ENCODE measurements around the gene PRSS36. TPM values are rescaled to one million over a fixed set of nuclear protein-coding genes. Genes with fewer than 3 reads are reported as not detected.
A peak's percentile ranks its signal among the peaks of the same experiment; 100 is the strongest.

The PRSS36 gene
- total and polyA plus RNA-seq, 2 of the 4 experiments (the other 2 are of a cell fraction): 0.18 to 0.55 TPM

DNA sequence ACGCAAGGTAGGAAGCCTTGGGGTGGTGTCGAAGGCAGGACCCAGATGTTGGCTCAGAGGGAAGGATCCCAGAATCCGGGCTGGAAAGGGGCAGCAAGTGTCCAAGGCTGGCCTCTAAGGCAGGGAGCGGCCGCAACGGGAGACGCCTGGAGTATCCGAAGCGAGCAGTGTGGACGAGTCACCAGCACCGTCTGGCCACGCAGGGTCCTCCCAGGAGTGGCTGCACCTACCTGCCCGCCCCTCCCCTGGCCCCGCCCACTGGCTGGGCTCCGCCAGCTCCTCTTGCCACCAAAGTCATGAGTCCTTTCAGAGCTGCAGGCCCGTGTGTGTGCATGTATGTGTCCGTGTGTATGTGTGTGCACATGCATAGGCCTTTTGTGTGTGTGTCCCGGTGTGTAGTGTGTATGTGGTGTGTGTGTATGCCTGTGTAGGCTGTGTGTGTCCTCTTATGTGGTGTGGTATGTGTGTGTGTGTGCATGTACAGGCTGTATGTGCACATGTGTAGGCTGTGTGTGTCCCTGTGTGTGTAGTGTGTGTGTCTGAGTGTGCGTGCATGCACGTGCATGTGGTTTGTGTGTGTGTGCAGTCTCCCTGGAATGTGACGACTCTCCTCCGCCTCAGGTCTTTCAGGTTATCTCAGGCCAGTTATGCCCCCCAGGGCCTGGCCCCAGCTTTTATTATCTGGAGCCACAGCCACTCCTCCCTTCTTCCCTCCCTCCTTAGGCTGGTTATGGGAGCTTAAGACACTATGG is 14.2 kb downstream of the PRSS36 start, which contains the start of gene PRSS8:
Gene PRSS8, minus strand, starts transcription at position 193 of the 752 bp plus-strand sequence. CDS start 229 bp downstream, outside the sequence.
- Histone ChIP-seq H2AK9ac (replicated peaks; ENCODE audit: low read depth, low read length, poor library complexity) (peak within 1 kb of the TSS; percentile 42), H3K27ac (ENCODE audit: insufficient read depth, low read length) (no peak within 1 kb of the TSS), H4K8ac (ENCODE audit: low read depth in 2 of 2, low read length in 2 of 2) (no peak within 1 kb of the TSS), H4K5ac (ENCODE audit: low read depth, low read length) (no peak within 1 kb of the TSS), H4K91ac (ENCODE audit: insufficient read depth, low read depth, low read length) (no peak within 1 kb of the TSS), H2BK5ac (ENCODE audit: low read depth, low read length, poor library complexity, severe bottlenecking) (no peak within 1 kb of the TSS), H3K27me3 (ENCODE audit: control insufficient read depth, insufficient read depth, low read length) (no peaks in the 10 kb centered on the region; the same call in 1 of the 2 replicates), H3K9ac (ENCODE audit: low read depth, low read length) (no peak within 1 kb of the TSS), H3K9me1 (ENCODE audit: insufficient read depth, low read length) (peaks cover 11% of the 10 kb centered on the region), H3K23ac (ENCODE audit: low read depth, low read length) (0 out of 2 replicates have a peak within 1 kb of the TSS, but pooled peaks have one; percentile 53), H4K20me1 (ENCODE audit: insufficient read depth, low read length) (no peaks in the 10 kb centered on the region), H2AFZ (replicated peaks; ENCODE audit: low read length, poor library complexity) (peak within 1 kb of the TSS; percentile 44), H3K4me3 (ENCODE audit: insufficient read depth, low read depth, low read length) (no peak within 1 kb of the TSS), H2BK120ac (ENCODE audit: low read depth, low read length) (0 out of 2 replicates have a peak within 1 kb of the TSS, but pooled peaks have one; percentile 23), H2AK5ac (ENCODE audit: low read depth, low read length) (peak within 1 kb of the TSS; percentile 59; the same call in 1 of the 2 replicates), H3K79me1 (ENCODE audit: low read depth in 1 of 2, low read length in 2 of 2) (peaks cover 0 to 7% of the 10 kb centered on the region in 2 experiments; a peak in 1 of 4 replicates), H3K36me3 (ENCODE audit: control insufficient read depth, insufficient read depth, low read length) (peaks cover 9% of the 10 kb centered on the region), H3K4me1 (ENCODE audit: control insufficient read depth, insufficient read depth, low read length) (peaks cover 14% of the 10 kb centered on the region), H3K9me3 (ENCODE audit: control insufficient read depth, insufficient read depth, low read length) (no peaks in the 10 kb centered on the region), H2BK15ac (ENCODE audit: low read depth, low read length) (no peak within 1 kb of the TSS), H3K4me2 (ENCODE audit: low read depth, low read length) (no peak within 1 kb of the TSS), H3K56ac (ENCODE audit: extremely low read depth, insufficient read depth, low read length) (no peak within 1 kb of the TSS), H3K18ac (ENCODE audit: low read depth, low read length) (no peak within 1 kb of the TSS), H2BK20ac (ENCODE audit: low read depth, low read length) (no peak within 1 kb of the TSS), H3K14ac (replicated peaks; ENCODE audit: low read depth, low read length) (no peak within 1 kb of the TSS; the same call in 1 of the 2 replicates), H3K4ac (ENCODE audit: low read depth, low read length) (no peak within 1 kb of the TSS)
- 59% methylated on average over 13 of the region's 22 CpGs; no CpG with 5 or more reads in 1 of the 2 experiments for WGBS, 2 experiments (ENCODE audit: extremely low coverage in 2 of 2, insufficient read length in 1 of 2)
- CTCF ChIA-PET: no interaction called here
- no peak for DNase-seq
- POLR2A ChIA-PET (ENCODE audit: unreplicated experiment): no interaction called here
- no peak for ATAC-seq (ENCODE audit: low read depth)
- dilution Hi-C loops (cut with HindIII; ENCODE audit: low sequenced_read_pairs, unreplicated experiment): no loop called here
- no TSS peak for BruUV-seq (replicated peaks)
- intact Hi-C loops (cut with micrococcal nuclease): no loop called here
- in situ Hi-C loops (cut with MboI; ENCODE audit: low sequenced_read_pairs): no loop called here
- no peak for TF ChIP-seq NFE2L2 (IDR thresholded peaks at IDR 0.05; ENCODE audit: low read depth, low read length)
- no peak for TF ChIP-seq MAFK (IDR thresholded peaks at IDR 0.05; ENCODE audit: low read depth, low read length)
- TF ChIP-seq RAD21 (IDR thresholded peaks at IDR 0.05; ENCODE audit: low read length): no peak
- TF ChIP-seq, protein P1, sequence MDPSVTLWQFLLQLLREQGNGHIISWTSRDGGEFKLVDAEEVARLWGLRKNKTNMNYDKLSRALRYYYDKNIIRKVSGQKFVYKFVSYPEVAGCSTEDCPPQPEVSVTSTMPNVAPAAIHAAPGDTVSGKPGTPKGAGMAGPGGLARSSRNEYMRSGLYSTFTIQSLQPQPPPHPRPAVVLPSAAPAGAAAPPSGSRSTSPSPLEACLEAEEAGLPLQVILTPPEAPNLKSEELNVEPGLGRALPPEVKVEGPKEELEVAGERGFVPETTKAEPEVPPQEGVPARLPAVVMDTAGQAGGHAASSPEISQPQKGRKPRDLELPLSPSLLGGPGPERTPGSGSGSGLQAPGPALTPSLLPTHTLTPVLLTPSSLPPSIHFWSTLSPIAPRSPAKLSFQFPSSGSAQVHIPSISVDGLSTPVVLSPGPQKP (IDR thresholded peaks at IDR 0.05; ENCODE audit: borderline replicate concordance, low read depth, low read length): no peak
- TF ChIP-seq CHD1 (IDR thresholded peaks at IDR 0.05; ENCODE audit: low read depth, low read length): no peak
- no peak for TF ChIP-seq RCOR1 (IDR thresholded peaks at IDR 0.05; ENCODE audit: insufficient replicate concordance, low read length)
- TF ChIP-seq MXI1 (IDR thresholded peaks at IDR 0.05; ENCODE audit: borderline replicate concordance, low read depth, low read length): no peak
- TF ChIP-seq, protein P2, sequence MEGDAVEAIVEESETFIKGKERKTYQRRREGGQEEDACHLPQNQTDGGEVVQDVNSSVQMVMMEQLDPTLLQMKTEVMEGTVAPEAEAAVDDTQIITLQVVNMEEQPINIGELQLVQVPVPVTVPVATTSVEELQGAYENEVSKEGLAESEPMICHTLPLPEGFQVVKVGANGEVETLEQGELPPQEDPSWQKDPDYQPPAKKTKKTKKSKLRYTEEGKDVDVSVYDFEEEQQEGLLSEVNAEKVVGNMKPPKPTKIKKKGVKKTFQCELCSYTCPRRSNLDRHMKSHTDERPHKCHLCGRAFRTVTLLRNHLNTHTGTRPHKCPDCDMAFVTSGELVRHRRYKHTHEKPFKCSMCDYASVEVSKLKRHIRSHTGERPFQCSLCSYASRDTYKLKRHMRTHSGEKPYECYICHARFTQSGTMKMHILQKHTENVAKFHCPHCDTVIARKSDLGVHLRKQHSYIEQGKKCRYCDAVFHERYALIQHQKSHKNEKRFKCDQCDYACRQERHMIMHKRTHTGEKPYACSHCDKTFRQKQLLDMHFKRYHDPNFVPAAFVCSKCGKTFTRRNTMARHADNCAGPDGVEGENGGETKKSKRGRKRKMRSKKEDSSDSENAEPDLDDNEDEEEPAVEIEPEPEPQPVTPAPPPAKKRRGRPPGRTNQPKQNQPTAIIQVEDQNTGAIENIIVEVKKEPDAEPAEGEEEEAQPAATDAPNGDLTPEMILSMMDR (conservative IDR thresholded peaks at IDR 0.05; ENCODE audit: low read depth, low read length): no peak
- no peak for TF ChIP-seq FOS (IDR thresholded peaks at IDR 0.05; ENCODE audit: low read depth, low read length)
- TF ChIP-seq, protein P3, sequence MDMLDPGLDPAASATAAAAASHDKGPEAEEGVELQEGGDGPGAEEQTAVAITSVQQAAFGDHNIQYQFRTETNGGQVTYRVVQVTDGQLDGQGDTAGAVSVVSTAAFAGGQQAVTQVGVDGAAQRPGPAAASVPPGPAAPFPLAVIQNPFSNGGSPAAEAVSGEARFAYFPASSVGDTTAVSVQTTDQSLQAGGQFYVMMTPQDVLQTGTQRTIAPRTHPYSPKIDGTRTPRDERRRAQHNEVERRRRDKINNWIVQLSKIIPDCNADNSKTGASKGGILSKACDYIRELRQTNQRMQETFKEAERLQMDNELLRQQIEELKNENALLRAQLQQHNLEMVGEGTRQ (IDR thresholded peaks at IDR 0.05; ENCODE audit: low read depth, low read length): no peak
- TF ChIP-seq MAZ (IDR thresholded peaks at IDR 0.05; ENCODE audit: borderline replicate concordance, low read depth, low read length): no peak
- TF ChIP-seq POLR2A (IDR thresholded peaks at IDR 0.05; ENCODE audit: low read depth, low read length): no peak
- TF ChIP-seq SMC3 (IDR thresholded peaks at IDR 0.05; ENCODE audit: low read depth, low read length): no peak
- no peak for TF ChIP-seq CEBPB (IDR thresholded peaks at IDR 0.05; ENCODE audit: low read depth, low read length)
- no peak for TF ChIP-seq BHLHE40 (IDR thresholded peaks at IDR 0.05; ENCODE audit: low read depth, low read length)
